Measurements from ENCODE around the gene CD37.

CD37 gene

GRCh38 chr19:49338691-49339300 is 3.6 kb downstream of the CD37 start:
- TF ChIP-seq, protein P1, sequence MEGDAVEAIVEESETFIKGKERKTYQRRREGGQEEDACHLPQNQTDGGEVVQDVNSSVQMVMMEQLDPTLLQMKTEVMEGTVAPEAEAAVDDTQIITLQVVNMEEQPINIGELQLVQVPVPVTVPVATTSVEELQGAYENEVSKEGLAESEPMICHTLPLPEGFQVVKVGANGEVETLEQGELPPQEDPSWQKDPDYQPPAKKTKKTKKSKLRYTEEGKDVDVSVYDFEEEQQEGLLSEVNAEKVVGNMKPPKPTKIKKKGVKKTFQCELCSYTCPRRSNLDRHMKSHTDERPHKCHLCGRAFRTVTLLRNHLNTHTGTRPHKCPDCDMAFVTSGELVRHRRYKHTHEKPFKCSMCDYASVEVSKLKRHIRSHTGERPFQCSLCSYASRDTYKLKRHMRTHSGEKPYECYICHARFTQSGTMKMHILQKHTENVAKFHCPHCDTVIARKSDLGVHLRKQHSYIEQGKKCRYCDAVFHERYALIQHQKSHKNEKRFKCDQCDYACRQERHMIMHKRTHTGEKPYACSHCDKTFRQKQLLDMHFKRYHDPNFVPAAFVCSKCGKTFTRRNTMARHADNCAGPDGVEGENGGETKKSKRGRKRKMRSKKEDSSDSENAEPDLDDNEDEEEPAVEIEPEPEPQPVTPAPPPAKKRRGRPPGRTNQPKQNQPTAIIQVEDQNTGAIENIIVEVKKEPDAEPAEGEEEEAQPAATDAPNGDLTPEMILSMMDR (IDR thresholded peaks at IDR 0.05; ENCODE audit: extremely low read depth, missing control alignments) = no peak
- DNase-seq (ENCODE audit: low spot score) = peak; percentile 56

DNA sequence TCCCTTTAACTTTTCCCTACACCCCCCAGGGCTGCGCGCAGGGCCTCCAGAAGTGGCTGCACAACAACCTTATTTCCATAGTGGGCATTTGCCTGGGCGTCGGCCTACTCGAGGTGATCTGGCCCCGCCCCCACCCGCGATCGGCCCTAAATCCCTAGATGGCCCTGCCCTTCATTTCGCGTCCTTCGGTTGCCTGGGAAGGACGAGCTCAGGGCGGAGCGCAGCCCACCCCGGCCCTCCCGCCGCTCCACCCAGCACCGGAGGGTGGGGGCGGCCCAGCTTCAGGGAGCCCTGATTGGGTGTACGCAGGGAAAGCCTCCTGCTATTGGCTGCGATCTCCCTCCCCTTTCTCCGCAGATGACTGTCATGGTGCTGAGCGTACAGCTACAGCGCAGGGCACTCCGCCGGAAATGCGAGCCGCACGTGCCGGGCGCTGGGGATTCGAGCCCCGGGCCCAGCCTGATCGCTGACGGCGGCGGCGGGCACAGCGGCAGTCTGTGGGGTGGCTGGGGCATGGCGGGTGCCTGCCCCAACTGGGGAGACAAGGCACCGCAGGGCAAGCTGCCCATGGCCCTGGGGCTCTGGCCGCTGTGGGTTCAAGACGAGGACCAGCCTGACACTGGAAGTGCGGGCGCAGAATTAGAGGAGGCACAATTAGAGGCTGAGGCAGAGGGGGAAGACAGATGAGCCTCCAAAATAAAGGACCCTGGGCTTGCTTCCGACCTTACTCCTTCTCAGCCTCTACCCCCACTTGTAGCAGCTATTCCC is 4.3 kb downstream of the CD37 start:
- TF ChIP-seq, protein P1 (IDR thresholded peaks at IDR 0.05; ENCODE audit: extremely low read depth, missing control alignments) = no peak
- DNase-seq (ENCODE audit: low spot score) = peak; percentile 13

GRCh38 chr19:49340069-49340864 is 5.1 kb downstream of the CD37 start:
- TF ChIP-seq, protein P1 (IDR thresholded peaks at IDR 0.05; ENCODE audit: extremely low read depth, missing control alignments) = no peak
- peak; percentile 95 for DNase-seq (ENCODE audit: low spot score)

- no peak for DNase-seq (ENCODE audit: low spot score)
- TF ChIP-seq, protein P1 (IDR thresholded peaks at IDR 0.05; ENCODE audit: extremely low read depth, missing control alignments) = no peak
Measured at GRCh38 chr19:49340865-49341718, 5.9 kb downstream of the CD37 start.

GRCh38 chr19:49342291-49342721 is 7.1 kb downstream of the CD37 start:
- DNase-seq (ENCODE audit: low spot score) = no peak
- TF ChIP-seq, protein P1 (IDR thresholded peaks at IDR 0.05; ENCODE audit: extremely low read depth, missing control alignments) = no peak

DNA sequence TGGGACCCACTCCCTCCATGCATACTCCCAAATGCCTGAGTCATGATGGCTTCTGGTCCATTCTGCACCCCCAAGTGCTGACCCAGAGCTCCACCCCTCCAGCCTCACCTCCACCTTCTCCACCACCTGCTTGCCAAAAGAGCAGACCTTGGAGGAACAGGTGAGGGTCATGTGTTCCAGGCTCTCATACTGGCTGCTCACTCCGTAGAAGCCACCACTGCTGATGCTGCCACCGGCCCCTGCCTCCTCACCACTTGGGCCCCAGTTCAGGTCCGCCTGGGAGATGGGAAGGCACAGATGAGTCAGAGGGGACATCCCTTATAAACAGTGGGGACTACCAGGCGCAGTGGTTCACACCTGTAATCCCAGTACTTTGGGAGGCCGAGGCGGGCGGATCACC is 7.9 kb downstream of the CD37 start:
- no peak for DNase-seq (ENCODE audit: low spot score)
- TF ChIP-seq, protein P1 (IDR thresholded peaks at IDR 0.05; ENCODE audit: extremely low read depth, missing control alignments) = no peak

Data from GM20000 (cell line).